Upper lobe of right lung (tissue), 1 donor: ENCODE data around the gene FMNL3. TPM values are rescaled to one million over a fixed set of nuclear protein-coding genes. Genes with fewer than 3 reads are reported as not detected.
"Not testable (repeated sequence)": the region's sequence is repeated elsewhere in the genome, so short reads cannot be mapped to it uniquely, and the experiment has no call there.

ENCODE experiments used
- ATAC-seq: fragments of 200-7000 bp; cut with Tn5 transposase; one replicate; pipeline ENCODE4 v1.9.1; 2020; ENCODE audit warnings: mild to moderate bottlenecking, moderate library complexity
- DNase-seq: peaks from one replicate; pipeline ENCODE4 v3.0.0-alpha.2; 2020
- H3K27ac ChIP-seq: fragments of 200-600 bp; one replicate; pipeline ENCODE4 v1.8.0; 2022
- H3K27me3 ChIP-seq: fragments of 200-600 bp; one replicate; pipeline ENCODE4 v1.8.0; 2022; ENCODE audit warnings: mild to moderate bottlenecking
- H3K36me3 ChIP-seq: fragments of 200-600 bp; one replicate; pipeline ENCODE4 v1.8.0; 2022
- H3K4me1 ChIP-seq: fragments of 200-600 bp; one replicate; pipeline ENCODE4 v1.8.0; 2022
- H3K4me3 ChIP-seq: fragments of 200-600 bp; one replicate; pipeline ENCODE4 v1.8.0; 2022; ENCODE audit warnings: mild to moderate bottlenecking
- H3K9me3 ChIP-seq: fragments of 200-600 bp; one replicate; pipeline ENCODE4 v1.8.0; 2022
- CTCF ChIP-seq: fragments of 200-600 bp; IDR thresholded peaks from one replicate; pipeline ENCODE4 v1.8.0; 2022; ENCODE audit warnings: antibody characterized with exemption
- intact Hi-C: fragments of 100-400 bp; cut with DNase I; formaldehyde crosslinking; loops from one replicate; pipeline ENCODE4 v1.11.0; 2022
- total RNA-seq: library from RNA; stranded (reverse); fragmentation: NEBNext Ultra II Directional; extraction: Animal tissue kit (Norgen Biotek cat#: 25700); gene quantifications from one replicate; pipeline ENCODE4 v1.2.1, GENCODE V29; 2021
- donor health status: DM: no; HTN: yes; CAD: no; lungs with severe emphysema.

The FMNL3 gene
- total RNA-seq, 1 donor from 2014 or later = 40.3 TPM

- no peaks in the 10 kb centered on the region for H3K9me3 ChIP-seq
- no peaks in the 10 kb centered on the region for H3K36me3 ChIP-seq
- no peak for DNase-seq
- no peak overlapping the region for H3K27ac ChIP-seq
- intact Hi-C loops = no loop called here
- no peak for ATAC-seq
- peaks cover 8% of the 10 kb centered on the region for H3K27me3 ChIP-seq
- no peak for TF ChIP-seq CTCF
- no peaks in the 10 kb centered on the region for H3K4me1 ChIP-seq
- no peak overlapping the region for H3K4me3 ChIP-seq
Measured at GRCh38 chr12:49716553-49716952, 9.3 kb upstream of the FMNL3 start.

- H3K27me3 ChIP-seq, DNase-seq, ATAC-seq, H3K36me3 ChIP-seq, H3K9me3 ChIP-seq, H3K27ac ChIP-seq, H3K4me1 ChIP-seq, intact Hi-C loops, H3K4me3 ChIP-seq: not testable (repeated sequence)
Measured at GRCh38 chr12:49713952-49714351, 6.7 kb upstream of the FMNL3 start.

- TF ChIP-seq CTCF = no peak
- no peak for ATAC-seq
- H3K4me3 ChIP-seq = no peak overlapping the region
Measured at GRCh38 chr12:49708851-49709250, 1.6 kb upstream of the FMNL3 start.

GRCh38 chr12:49707812-49708147 lies 575 bp upstream of the FMNL3 start:
- Histone ChIP-seq H3K27ac (no peak overlapping the region), H3K27me3 (no peaks in the 10 kb centered on the region), H3K4me1 (peaks cover 32% of the 10 kb centered on the region), H3K4me3 (no peak overlapping the region), H3K36me3 (no peaks in the 10 kb centered on the region), H3K9me3 (no peaks in the 10 kb centered on the region)
- no peak for DNase-seq
- ATAC-seq = no peak
- intact Hi-C loops = loop anchor here (2.0 kb wide), 1 partner anchor 63 kb away; no protein-coding TSS in a partner anchor
- no peak for TF ChIP-seq CTCF

More at GRCh38 chr12:49708851-49709250, 1.6 kb upstream of the FMNL3 start:
- intact Hi-C loops = no loop called here
- no peak for DNase-seq
- H3K9me3 ChIP-seq = no peaks in the 10 kb centered on the region
- no peaks in the 10 kb centered on the region for H3K27me3 ChIP-seq
- peaks cover 22% of the 10 kb centered on the region for H3K4me1 ChIP-seq
- H3K27ac ChIP-seq = no peak overlapping the region
- no peaks in the 10 kb centered on the region for H3K36me3 ChIP-seq

GRCh38 chr12:49706351-49707127 lies 666 bp downstream of the FMNL3 start:
- peak overlapping the region; percentile 92 for H3K27ac ChIP-seq
- no peak for TF ChIP-seq CTCF
- H3K36me3 ChIP-seq = no peaks in the 10 kb centered on the region
- ATAC-seq = peak; percentile 4
- H3K27me3 ChIP-seq = no peaks in the 10 kb centered on the region
- intact Hi-C loops = loop anchor here (2.0 kb wide), 1 partner anchor 62 kb away; no protein-coding TSS in a partner anchor
- peak overlapping the region; percentile 88 for H3K4me3 ChIP-seq
- peak; percentile 71 for DNase-seq
- H3K9me3 ChIP-seq = no peaks in the 10 kb centered on the region
- peaks cover 43% of the 10 kb centered on the region for H3K4me1 ChIP-seq

- peak; percentile 68 for DNase-seq
- H3K27ac ChIP-seq = peak overlapping the region; percentile 92
- no peaks in the 10 kb centered on the region for H3K9me3 ChIP-seq
- no peaks in the 10 kb centered on the region for H3K27me3 ChIP-seq
- peak; percentile 9 for ATAC-seq
- H3K4me3 ChIP-seq = peak overlapping the region; percentile 88
- H3K4me1 ChIP-seq = peaks cover 43% of the 10 kb centered on the region
- intact Hi-C loops = loop anchor here (2.0 kb wide), 1 partner anchor 61 kb away; no protein-coding TSS in a partner anchor
- no peaks in the 10 kb centered on the region for H3K36me3 ChIP-seq
- no peak for TF ChIP-seq CTCF
Measured at GRCh38 chr12:49705479-49706134, 1.6 kb downstream of the FMNL3 start.
